GM12874 (cell line): ENCODE data around the gene SLC39A11.

Experiments used
- TF ChIP-seq, protein P1 (sequence below): IDR thresholded peaks from 2 replicates; pipeline ENCODE4 v1.5.1; 2011; ENCODE audit warnings: low read depth, mild to moderate bottlenecking, control low read depth, low read length, moderate library complexity; ENCODE audit not compliant: insufficient read depth

SLC39A11 gene

DNA sequence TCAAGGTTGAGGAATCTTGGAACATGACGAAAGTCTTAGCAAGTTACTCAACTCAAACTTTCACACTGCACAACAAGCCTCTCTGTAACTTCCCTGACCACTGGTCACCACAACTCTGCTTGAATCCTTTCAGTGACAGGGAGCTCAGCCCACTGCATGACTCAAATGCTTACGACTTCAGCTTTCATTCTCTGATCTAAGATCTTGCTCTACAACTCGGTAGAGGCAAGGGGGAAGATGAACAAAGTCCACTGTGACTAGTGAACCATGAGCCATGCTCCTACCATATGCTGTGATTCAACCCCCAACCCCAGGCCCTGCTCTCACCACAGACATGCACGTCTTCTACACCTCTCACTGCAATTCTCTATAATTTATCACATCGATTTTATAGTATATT lies 160.9 kb downstream of the SLC39A11 start:
- TF ChIP-seq, protein P1, sequence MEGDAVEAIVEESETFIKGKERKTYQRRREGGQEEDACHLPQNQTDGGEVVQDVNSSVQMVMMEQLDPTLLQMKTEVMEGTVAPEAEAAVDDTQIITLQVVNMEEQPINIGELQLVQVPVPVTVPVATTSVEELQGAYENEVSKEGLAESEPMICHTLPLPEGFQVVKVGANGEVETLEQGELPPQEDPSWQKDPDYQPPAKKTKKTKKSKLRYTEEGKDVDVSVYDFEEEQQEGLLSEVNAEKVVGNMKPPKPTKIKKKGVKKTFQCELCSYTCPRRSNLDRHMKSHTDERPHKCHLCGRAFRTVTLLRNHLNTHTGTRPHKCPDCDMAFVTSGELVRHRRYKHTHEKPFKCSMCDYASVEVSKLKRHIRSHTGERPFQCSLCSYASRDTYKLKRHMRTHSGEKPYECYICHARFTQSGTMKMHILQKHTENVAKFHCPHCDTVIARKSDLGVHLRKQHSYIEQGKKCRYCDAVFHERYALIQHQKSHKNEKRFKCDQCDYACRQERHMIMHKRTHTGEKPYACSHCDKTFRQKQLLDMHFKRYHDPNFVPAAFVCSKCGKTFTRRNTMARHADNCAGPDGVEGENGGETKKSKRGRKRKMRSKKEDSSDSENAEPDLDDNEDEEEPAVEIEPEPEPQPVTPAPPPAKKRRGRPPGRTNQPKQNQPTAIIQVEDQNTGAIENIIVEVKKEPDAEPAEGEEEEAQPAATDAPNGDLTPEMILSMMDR: no peak

DNA sequence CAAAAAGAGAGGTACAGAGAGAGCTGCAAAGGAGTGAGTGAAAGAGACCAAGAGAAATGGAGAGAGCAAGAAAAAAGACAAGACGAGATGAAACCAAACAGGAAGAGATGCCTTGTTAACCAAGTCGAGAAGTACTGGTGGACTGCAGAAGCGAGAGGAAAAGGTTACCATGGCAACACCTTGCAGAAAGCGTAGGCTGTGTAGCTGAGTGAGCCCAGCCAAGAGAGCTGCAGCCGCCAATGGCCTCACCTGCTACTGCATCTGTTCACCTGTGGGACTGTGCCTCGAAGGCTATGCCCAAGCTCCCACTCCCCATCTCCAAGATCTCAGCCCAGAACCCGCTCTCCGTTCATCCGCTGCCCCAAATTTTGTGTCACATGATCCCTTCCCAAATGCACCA lies 161.3 kb downstream of the SLC39A11 start:
- TF ChIP-seq, protein P1: no peak

DNA sequence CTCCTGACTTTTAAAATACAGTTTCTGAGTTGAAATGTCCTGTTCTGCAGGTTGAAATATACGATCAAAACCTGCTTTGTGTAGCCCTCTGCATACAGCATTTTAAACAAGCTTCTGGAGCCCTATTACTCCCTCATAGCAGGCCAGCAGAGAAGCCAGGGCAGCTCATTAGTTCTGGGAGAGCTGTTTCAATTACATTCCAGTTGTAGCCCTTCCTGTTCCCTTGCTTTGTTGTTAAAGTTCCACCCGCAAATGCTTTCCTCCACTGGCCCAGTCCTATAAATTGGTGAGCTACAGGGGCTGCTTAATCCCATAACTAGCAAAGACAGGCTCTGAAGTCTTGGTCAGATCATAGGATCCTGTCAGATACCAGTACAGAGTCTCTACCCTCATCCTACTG lies 162.5 kb downstream of the SLC39A11 start:
- TF ChIP-seq, protein P1: no peak

DNA sequence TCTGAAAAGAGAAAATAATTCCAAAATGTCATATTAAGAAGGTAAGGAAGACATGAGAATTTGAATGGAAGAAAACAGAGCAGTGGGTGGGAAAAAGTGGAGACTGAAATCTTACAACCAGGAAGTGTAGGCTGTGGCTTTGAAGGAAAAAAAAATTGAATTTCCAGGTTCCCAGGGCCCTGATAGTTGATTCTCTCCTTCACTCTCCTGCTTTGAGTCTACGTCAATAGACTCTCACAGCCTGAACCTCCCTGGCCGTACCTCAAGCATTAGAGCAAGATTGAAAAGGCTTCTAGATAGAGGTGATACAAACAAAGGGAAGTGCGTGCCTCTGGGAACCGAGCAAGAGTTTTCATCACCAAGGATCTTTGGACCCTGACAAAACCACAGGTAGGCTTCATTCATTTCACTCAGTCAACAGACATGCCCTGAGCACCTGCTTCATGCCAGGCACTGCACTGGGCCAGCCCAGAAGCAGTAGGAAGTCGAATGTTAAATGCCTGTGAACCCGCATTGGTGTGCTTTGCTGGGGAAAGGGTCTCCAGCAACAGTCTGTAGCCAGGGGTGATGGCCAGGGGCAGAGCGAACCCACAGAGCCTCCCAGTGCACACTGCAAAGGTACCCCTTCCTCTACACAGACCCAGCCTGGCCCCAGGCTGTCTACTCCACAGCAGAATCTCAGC lies 163.9 kb downstream of the SLC39A11 start:
- TF ChIP-seq, protein P1: no peak

DNA sequence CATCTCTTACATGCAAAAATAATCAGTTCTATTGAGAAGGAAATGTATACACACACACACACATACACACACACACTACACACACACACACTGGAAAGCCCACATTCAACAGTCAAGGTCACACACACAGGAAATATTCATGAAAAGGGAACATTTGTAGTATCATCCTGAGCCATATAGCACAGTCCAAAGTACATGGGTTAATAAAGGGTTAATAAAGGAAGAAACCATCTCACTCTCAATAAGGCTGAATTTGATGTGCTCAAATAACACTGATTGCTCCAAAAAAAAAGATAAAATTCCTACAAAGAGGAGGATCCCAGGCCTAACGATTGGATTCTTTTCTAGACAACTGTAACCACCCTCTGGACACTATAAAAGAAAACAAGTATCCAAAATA lies 164.7 kb downstream of the SLC39A11 start:
- TF ChIP-seq, protein P1: no peak

DNA sequence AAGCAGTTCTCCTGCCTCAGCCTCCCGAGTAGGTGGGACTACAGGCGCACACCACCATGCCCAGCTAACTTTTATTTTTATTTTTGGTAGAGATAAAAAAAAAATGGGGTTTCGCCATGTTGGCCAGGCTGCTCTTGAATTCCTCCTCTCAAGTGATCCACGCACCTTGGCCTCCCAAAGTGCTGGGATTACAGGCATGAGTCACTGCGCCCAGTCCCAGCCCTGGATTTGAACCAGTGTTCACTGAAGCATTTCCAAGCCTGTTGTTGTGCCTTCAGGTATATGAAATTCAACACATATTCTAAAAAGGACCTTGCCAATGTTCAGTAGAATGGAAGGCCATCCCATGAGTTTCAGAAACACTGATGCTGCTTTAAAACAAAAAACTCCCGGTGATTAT lies 165.3 kb downstream of the SLC39A11 start:
- TF ChIP-seq, protein P1: no peak

DNA sequence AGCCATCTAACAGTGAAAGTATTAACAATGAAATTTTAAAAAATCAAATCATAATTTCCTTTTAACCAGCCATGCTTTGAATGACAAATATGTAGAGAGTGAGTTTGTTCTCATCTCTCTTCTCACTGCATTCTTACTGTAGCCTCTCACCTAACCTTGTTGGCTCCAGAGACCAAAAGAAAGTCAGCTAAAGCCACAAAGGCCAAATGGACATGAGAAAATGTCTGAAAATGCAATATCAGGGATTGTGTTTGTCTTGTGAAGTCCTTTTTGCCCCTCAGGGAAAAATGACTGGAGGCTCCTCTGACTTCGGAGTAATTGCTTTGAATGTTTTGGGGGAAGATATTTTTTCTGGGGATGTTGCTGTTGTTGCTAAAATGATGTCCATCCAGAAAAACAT lies 166.3 kb downstream of the SLC39A11 start:
- TF ChIP-seq, protein P1: no peak
